Breast epithelium (tissue), 3 donors: Measurements from ENCODE around the gene MPI.

Source experiments
- POLR2A ChIP-seq: fragments of 450-650 bp; IDR thresholded peaks from one replicate; pipeline ENCODE4 v1.6.1; 2016; ENCODE audit warnings: antibody characterized with exemption, mild to moderate bottlenecking, moderate library complexity
- POLR2AphosphoS5 ChIP-seq, 3 donors: sonication (generic); formaldehyde crosslinking; IDR thresholded peaks; one replicate each; pipeline ENCODE4 v1.6.1; 2017; ENCODE audit warnings: antibody characterized with exemption in 3 of 3
- TF ChIP-seq, protein P1 (sequence below), 3 donors: fragments of 450-650 bp; IDR thresholded peaks; one replicate each; pipeline ENCODE4 v1.5.1; 2016 to 2017; ENCODE audit warnings: antibody characterized with exemption in 3 of 3, mild to moderate bottlenecking in 3 of 3, moderate library complexity in 3 of 3

DNA sequence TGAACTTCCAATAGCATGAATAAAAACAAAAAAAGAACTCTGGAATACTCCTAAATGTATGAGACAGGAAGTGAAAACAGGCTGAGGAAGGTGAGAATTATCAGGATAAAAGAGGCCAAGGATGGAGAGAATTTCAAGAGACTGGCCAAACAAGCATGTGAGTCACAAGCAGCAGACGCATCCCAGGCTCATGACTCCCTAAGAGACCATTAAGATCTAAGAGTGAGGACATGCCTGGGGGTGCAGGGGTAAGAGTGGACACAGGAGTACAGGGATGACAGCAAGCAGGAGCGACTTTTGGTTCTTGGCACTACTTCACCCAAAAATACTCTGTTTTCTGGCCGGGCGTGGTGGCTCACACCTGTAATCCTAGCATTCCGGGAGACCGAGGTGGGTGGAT, 23.8 kb upstream of the MPI start:
- TF ChIP-seq, protein P1, sequence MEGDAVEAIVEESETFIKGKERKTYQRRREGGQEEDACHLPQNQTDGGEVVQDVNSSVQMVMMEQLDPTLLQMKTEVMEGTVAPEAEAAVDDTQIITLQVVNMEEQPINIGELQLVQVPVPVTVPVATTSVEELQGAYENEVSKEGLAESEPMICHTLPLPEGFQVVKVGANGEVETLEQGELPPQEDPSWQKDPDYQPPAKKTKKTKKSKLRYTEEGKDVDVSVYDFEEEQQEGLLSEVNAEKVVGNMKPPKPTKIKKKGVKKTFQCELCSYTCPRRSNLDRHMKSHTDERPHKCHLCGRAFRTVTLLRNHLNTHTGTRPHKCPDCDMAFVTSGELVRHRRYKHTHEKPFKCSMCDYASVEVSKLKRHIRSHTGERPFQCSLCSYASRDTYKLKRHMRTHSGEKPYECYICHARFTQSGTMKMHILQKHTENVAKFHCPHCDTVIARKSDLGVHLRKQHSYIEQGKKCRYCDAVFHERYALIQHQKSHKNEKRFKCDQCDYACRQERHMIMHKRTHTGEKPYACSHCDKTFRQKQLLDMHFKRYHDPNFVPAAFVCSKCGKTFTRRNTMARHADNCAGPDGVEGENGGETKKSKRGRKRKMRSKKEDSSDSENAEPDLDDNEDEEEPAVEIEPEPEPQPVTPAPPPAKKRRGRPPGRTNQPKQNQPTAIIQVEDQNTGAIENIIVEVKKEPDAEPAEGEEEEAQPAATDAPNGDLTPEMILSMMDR (IDR thresholded peaks at IDR 0.05): no peak
- no peak for TF ChIP-seq POLR2A
- TF ChIP-seq POLR2AphosphoS5 (IDR thresholded peaks at IDR 0.05): no peak
